ENCODE data around the gene FAM43B.

The FAM43B gene

DNA sequence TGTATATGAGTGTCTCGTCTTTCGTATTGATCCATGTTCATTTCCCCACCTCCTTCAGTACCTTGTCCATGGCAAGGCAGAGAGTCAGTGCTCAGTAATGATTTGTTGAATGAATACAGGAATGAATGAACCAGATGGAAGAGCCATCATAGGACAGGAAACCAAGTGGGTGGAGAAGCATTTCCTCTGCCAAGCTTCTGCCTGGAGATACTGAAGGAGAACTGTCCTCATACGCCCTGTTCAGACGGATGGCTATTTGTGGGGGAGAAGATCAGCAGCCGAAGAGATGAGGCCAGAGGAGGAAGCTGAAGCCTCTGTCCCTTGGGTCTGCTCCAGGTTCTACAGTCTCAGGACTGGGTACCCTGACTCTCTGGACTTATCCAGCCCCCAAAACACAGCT, 5.8 kb downstream of the FAM43B start:
- CTCF ChIA-PET: interaction anchor here (0.6 to 1.2 kb wide), 3 partner anchors 76 to 794 kb away, joined by 3 read pairs; no protein-coding TSS in a partner anchor
- Histone ChIP-seq H3K27ac (ENCODE audit: extremely low read depth, low read depth, low read length) (no peak overlapping the region), H3K9me3 (ENCODE audit: control insufficient read depth, insufficient read depth, low read depth, low read length) (no peaks in the 10 kb centered on the region), H3K36me3 (ENCODE audit: control insufficient read depth in 2 of 2, insufficient read depth in 1 of 2, low read length in 2 of 2) (no peaks in the 10 kb centered on the region), H3K4me3 (ENCODE audit: low read depth, low read length) (no peak overlapping the region), H3K4me1 (ENCODE audit: control insufficient read depth, insufficient read depth, low read length) (peaks cover 4% of the 10 kb centered on the region; the same call in 1 of the 2 replicates)
- TF ChIP-seq ZNF571 (tag by site-specific recombination; IDR thresholded peaks at IDR 0.05): no peak
- TF ChIP-seq ZNF473 (tag by site-specific recombination; IDR thresholded peaks at IDR 0.05): no peak
- no peak for TF ChIP-seq ZNF2 (tag by site-specific recombination; IDR thresholded peaks at IDR 0.05)
- TF ChIP-seq, protein P1, sequence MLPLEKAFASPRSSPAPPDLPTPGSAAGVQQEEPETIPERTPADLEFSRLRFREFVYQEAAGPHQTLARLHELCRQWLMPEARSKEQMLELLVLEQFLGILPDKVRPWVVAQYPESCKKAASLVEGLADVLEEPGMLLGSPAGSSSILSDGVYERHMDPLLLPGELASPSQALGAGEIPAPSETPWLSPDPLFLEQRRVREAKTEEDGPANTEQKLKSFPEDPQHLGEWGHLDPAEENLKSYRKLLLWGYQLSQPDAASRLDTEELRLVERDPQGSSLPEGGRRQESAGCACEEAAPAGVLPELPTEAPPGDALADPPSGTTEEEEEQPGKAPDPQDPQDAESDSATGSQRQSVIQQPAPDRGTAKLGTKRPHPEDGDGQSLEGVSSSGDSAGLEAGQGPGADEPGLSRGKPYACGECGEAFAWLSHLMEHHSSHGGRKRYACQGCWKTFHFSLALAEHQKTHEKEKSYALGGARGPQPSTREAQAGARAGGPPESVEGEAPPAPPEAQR (tag by site-specific recombination; IDR thresholded peaks at IDR 0.05): no peak
- no peak for TF ChIP-seq ZNF335 (tag by site-specific recombination; conservative IDR thresholded peaks at IDR 0.05)
- TF ChIP-seq ZNF626 (tag by site-specific recombination; IDR thresholded peaks at IDR 0.05): no peak
- TF ChIP-seq MYNN (tag by site-specific recombination; IDR thresholded peaks at IDR 0.05; ENCODE audit: borderline replicate concordance): no peak
- TF ChIP-seq ZNF324 (tag by site-specific recombination; IDR thresholded peaks at IDR 0.05): no peak
- TF ChIP-seq, protein P2, sequence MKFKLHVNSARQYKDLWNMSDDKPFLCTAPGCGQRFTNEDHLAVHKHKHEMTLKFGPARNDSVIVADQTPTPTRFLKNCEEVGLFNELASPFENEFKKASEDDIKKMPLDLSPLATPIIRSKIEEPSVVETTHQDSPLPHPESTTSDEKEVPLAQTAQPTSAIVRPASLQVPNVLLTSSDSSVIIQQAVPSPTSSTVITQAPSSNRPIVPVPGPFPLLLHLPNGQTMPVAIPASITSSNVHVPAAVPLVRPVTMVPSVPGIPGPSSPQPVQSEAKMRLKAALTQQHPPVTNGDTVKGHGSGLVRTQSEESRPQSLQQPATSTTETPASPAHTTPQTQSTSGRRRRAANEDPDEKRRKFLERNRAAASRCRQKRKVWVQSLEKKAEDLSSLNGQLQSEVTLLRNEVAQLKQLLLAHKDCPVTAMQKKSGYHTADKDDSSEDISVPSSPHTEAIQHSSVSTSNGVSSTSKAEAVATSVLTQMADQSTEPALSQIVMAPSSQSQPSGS (tag by site-specific recombination; IDR thresholded peaks at IDR 0.05; ENCODE audit: low read depth): no peak
- POLR2A ChIA-PET: no interaction called here

DNA sequence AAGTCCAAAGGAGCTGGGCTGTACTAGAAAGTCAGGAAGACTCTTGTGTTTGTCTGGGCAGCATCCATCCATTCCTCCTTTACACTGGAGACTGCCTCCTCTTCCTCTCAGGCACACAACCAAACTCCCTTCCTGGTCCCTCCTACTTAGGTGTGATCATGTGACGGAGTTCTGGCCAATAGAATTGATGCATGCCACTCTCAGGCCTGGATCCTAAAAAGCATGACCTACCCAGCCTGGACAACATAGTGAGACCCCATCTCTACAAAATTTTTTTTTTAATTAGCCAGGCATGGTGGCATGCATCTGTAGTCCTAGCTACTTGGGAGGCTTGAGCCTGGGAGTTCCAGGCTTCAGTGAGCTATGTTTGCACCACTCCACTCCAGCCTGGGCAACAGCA, 8.6 kb downstream of the FAM43B start:
- Histone ChIP-seq H3K9me3 (ENCODE audit: control insufficient read depth, insufficient read depth, low read depth, low read length) (no peaks in the 10 kb centered on the region), H3K36me3 (ENCODE audit: control insufficient read depth in 2 of 2, insufficient read depth in 1 of 2, low read length in 2 of 2) (no peaks in the 10 kb centered on the region), H3K4me3 (ENCODE audit: low read depth, low read length) (no peak overlapping the region), H3K4me1 (ENCODE audit: control insufficient read depth, insufficient read depth, low read length) (no peaks in the 10 kb centered on the region), H3K27ac (ENCODE audit: extremely low read depth, low read depth, low read length) (no peak overlapping the region)
- TF ChIP-seq ZNF121 (tag by site-specific recombination; IDR thresholded peaks at IDR 0.05) (peak; percentile 67; the same call in 1 of the 2 replicates), ZNF138 (tag by site-specific recombination; IDR thresholded peaks at IDR 0.05; ENCODE audit: borderline replicate concordance) (no peak)
- POLR2A ChIA-PET: no interaction called here
- CTCF ChIA-PET: interaction anchor here (1.9 kb wide), 1 partner anchor 14 kb away, joined by 8 read pairs; no protein-coding TSS in a partner anchor

DNA sequence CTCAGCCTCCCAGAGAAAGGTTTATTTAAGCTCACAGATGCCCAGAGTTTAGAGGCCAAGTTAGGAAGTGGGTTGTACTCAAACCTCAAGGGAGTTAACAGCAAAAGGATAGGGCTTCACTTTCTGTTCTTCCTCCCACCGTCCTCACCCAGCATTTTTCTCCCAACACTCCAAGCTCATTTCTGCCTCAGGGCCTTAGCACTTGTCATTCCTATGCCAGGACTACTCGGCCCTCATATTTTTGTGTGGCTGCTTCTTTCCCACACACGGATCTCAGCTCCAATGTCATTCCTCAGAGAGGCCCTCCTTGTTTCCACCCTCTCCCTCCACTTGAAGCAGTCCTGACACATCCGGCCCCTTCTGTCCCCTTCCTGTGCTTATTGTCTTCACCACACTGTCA, 12.9 kb downstream of the FAM43B start:
- ChIA-PET POLR2A (no interaction called here), CTCF (interaction anchor here (0.6 to 1.7 kb wide), 4 partner anchors 9 to 145 kb away, joined by 3 to 20 read pairs (median 4); no protein-coding TSS in a partner anchor)
- no peaks in the 10 kb centered on the region for H3K4me1 ChIP-seq (ENCODE audit: control insufficient read depth, insufficient read depth, low read length)
- H3K36me3 ChIP-seq (ENCODE audit: control insufficient read depth in 2 of 2, insufficient read depth in 1 of 2, low read length in 2 of 2): no peaks in the 10 kb centered on the region
- no peak for TF ChIP-seq YY1 (tag by site-specific recombination; IDR thresholded peaks at IDR 0.05)
- peak; percentile 85 for TF ChIP-seq ZNF623 (tag by site-specific recombination; IDR thresholded peaks at IDR 0.05)
- H3K4me3 ChIP-seq (ENCODE audit: low read depth, low read length): no peak overlapping the region
- no peaks in the 10 kb centered on the region for H3K9me3 ChIP-seq (ENCODE audit: control insufficient read depth, insufficient read depth, low read depth, low read length)
- H3K27ac ChIP-seq (ENCODE audit: extremely low read depth, low read depth, low read length): no peak overlapping the region

DNA sequence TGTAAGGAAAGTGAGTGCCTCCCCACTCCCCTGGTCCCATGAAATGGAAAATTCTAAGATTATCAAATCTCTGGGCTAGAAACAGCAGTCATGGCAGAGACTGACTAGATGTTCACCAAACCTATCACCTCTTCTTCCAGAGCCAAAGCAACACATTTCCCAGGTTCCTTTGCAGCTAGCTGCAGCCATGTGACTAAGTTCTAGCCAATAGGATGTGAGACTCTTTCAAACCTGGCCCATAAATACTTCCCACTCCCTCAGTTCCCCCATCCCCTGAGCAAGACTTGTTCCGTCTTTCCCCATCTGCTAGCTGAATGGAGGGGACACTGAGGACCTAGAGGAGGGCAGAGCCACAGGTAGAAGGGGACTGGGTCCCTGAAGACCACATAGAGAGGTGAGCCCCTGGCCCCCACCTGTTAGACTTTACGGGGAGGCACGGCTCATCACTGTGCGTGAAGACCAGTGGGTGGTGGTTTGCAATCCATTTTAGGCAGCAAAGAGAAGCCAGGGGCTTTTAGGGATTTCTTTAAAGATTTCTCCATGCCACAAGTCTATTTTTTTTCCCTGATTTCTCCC, 17.2 kb downstream of the FAM43B start:
- CTCF ChIA-PET: interaction anchor here (1.0 to 1.6 kb wide), 3 partner anchors 9 to 66 kb away, joined by 3 read pairs; no protein-coding TSS in a partner anchor
- no peak overlapping the region for H3K27ac ChIP-seq (ENCODE audit: extremely low read depth, low read depth, low read length)
- H3K4me1 ChIP-seq (ENCODE audit: control insufficient read depth, insufficient read depth, low read length): no peaks in the 10 kb centered on the region
- POLR2A ChIA-PET: no interaction called here
- H3K9me3 ChIP-seq (ENCODE audit: control insufficient read depth, insufficient read depth, low read depth, low read length): no peaks in the 10 kb centered on the region
- no peak overlapping the region for H3K4me3 ChIP-seq (ENCODE audit: low read depth, low read length)
- H3K36me3 ChIP-seq (ENCODE audit: control insufficient read depth in 2 of 2, insufficient read depth in 1 of 2, low read length in 2 of 2): no peaks in the 10 kb centered on the region
- no peak for TF ChIP-seq YY1 (tag by site-specific recombination; IDR thresholded peaks at IDR 0.05)
- TF ChIP-seq ZNF404 (tag by site-specific recombination; IDR thresholded peaks at IDR 0.05): no peak
- TF ChIP-seq PRDM1 (tag by site-specific recombination; IDR thresholded peaks at IDR 0.05): no peak
- TF ChIP-seq, protein P3, sequence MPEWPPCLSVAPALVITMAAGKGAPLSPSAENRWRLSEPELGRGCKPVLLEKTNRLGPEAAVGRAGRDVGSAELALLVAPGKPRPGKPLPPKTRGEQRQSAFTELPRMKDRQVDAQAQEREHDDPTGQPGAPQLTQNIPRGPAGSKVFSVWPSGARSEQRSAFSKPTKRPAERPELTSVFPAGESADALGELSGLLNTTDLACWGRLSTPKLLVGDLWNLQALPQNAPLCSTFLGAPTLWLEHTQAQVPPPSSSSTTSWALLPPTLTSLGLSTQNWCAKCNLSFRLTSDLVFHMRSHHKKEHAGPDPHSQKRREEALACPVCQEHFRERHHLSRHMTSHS (tag by site-specific recombination; IDR thresholded peaks at IDR 0.05): no peak
- TF ChIP-seq, protein P4, sequence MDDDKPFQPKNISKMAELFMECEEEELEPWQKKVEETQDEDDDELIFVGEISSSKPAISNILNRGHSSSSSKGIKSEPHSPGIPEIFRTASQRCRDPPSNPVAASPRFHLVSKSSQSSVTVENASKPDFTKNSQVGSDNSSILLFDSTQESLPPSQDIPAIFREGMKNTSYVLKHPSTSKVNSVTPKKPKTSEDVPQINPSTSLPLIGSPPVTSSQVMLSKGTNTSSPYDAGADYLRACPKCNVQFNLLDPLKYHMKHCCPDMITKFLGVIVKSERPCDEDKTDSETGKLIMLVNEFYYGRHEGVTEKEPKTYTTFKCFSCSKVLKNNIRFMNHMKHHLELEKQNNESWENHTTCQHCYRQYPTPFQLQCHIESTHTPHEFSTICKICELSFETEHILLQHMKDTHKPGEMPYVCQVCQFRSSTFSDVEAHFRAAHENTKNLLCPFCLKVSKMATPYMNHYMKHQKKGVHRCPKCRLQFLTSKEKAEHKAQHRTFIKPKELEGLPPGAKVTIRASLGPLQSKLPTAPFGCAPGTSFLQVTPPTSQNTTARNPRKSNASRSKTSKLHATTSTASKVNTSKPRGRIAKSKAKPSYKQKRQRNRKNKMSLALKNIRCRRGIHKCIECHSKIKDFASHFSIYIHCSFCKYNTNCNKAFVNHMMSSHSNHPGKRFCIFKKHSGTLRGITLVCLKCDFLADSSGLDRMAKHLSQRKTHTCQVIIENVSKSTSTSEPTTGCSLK (tag by site-specific recombination; IDR thresholded peaks at IDR 0.05): no peak
- TF ChIP-seq ZNF658 (tag by site-specific recombination; IDR thresholded peaks at IDR 0.05): no peak
